H1 (cell line): Measurements from ENCODE around the gene GFY. TPM values are rescaled to one million over a fixed set of nuclear protein-coding genes. Genes with fewer than 3 reads are reported as not detected.

Source experiments
- BCL11A ChIP-seq, 2 experiments: IDR thresholded peaks; one replicate each; pipeline ENCODE4 v1.6.1; 2011; ENCODE audit warnings: low read depth in 2 of 2, low read length in 2 of 2, mild to moderate bottlenecking in 2 of 2
- TEAD4 ChIP-seq: IDR thresholded peaks from 2 replicates; pipeline ENCODE4 v1.6.1; 2012; ENCODE audit warnings: low read depth, low read length, inconsistent platforms, mixed read lengths
- polyA plus RNA-seq, 7 experiments: library from polyadenylated mRNA; depleted of rRNA in 3 of 7; stranded (reverse) in 5 of 7; unstranded in 2 of 7; fragments of >200 nt in 5 of 7; fragments of 200-250 nt in 2 of 7; gene quantifications; 1 replicate in 5 of 7; 2 replicates in 1 of 7; 4 replicates in 1 of 7; pipeline versions ENCODE4 v1.2.1 to v1.2.3, GENCODE V29; 2011 to 2013; ENCODE audit warnings: missing spikeins in 2 of 7, mixed read lengths in 2 of 7
- total RNA-seq: library from RNA; stranded (reverse); fragmentation: NEBNext Ultra II Directional; extraction: Animal tissue kit (Norgen Biotek cat#: 25700); gene quantifications from 2 replicates; pipeline ENCODE4 v1.2.1, GENCODE V29; 2021

Gene GFY
- total and polyA plus RNA-seq, 2 of the 8 experiments (the other 6 are each of a cell fraction or from before 2014, with no cell fraction given) = 0.68 to 0.93 TPM

DNA sequence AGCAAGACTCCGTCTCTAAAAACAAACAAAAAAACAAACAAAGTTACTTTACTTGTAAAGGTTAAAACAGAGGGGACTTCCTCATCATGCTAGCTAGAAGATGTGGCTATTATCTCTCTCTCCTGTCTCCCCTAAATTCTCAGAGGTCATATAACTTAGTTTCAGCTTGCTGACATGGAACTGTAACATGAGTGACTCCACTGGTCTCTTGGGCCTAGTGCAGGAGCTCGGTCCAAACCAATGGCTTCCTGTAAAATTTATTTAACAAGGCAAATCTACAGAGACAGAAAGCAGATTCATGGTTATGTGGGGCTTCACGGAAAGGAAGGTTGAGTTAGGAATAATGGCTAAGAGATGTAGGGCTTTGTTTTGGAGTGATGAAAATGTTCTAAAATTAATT lies 46.7 kb upstream of the GFY start (continued):
- TF ChIP-seq BCL11A (IDR thresholded peaks at IDR 0.05; ENCODE audit: low read depth in 2 of 2, low read length in 2 of 2) = no peak
- no peak for TF ChIP-seq TEAD4
